Liver (tissue), 9 donors: ENCODE measurements around the gene S100Z. TPM values are rescaled to one million over a fixed set of nuclear protein-coding genes. Genes with fewer than 3 reads are reported as not detected.

Source experiments
- DNase-seq: peaks from one replicate; pipeline ENCODE4 v3.0.0-alpha.2; 2017; ENCODE audit warnings: low spot score
- H3K27ac ChIP-seq, 2 donors: one replicate each; pipeline ENCODE4 v1.7.0; 2013; ENCODE audit warnings: inconsistent platforms in 2 of 2, low read length in 2 of 2, control low read depth in 1 of 2, low read depth in 1 of 2, mild to moderate bottlenecking in 1 of 2
- H3K27me3 ChIP-seq, 4 donors: one replicate each; pipeline versions ENCODE4 v1.6.1 to v1.7.0; 2013; ENCODE audit warnings: low read length in 3 of 4, inconsistent platforms in 1 of 4, mild to moderate bottlenecking in 1 of 4, moderate library complexity in 1 of 4; ENCODE audit not compliant: control insufficient read depth in 4 of 4, insufficient read depth in 4 of 4
- H3K36me3 ChIP-seq, 4 donors: one replicate each; pipeline versions ENCODE4 v1.6.1 to v1.7.0; 2013; ENCODE audit warnings: low read length in 3 of 4, mild to moderate bottlenecking in 3 of 4, low read depth in 1 of 4, moderate library complexity in 1 of 4; ENCODE audit not compliant: control insufficient read depth in 4 of 4, insufficient read depth in 3 of 4
- H3K4me1 ChIP-seq, 4 donors: one replicate each; pipeline versions ENCODE4 v1.6.1 to v1.7.0; 2013; ENCODE audit warnings: low read length in 3 of 4, mild to moderate bottlenecking in 3 of 4, moderate library complexity in 1 of 4; ENCODE audit not compliant: control insufficient read depth in 4 of 4, insufficient read depth in 4 of 4
- H3K4me3 ChIP-seq, 3 donors: one replicate each; pipeline versions ENCODE4 v1.6.1 to v1.7.0; 2013; ENCODE audit warnings: low read length in 3 of 3, control low read depth in 1 of 3, low read depth in 1 of 3, mild to moderate bottlenecking in 1 of 3
- H3K9ac ChIP-seq, 2 donors: one replicate each; pipeline ENCODE4 v1.7.0; 2013; ENCODE audit warnings: low read length in 2 of 2, mild to moderate bottlenecking in 2 of 2, moderate library complexity in 2 of 2, control low read depth in 1 of 2, low read depth in 1 of 2
- H3K9me3 ChIP-seq, 4 donors: one replicate each; pipeline versions ENCODE4 v1.6.1 to v1.7.0; 2013; ENCODE audit warnings: low read length in 3 of 4; ENCODE audit not compliant: control insufficient read depth in 4 of 4
- EGR1 ChIP-seq, 2 donors: IDR thresholded peaks; 2 replicates each; pipeline ENCODE4 v1.6.1; 2016 to 2018; ENCODE audit warnings: antibody characterized with exemption in 2 of 2, low read depth in 2 of 2
- FOXA1 ChIP-seq: IDR thresholded peaks from 2 replicates; pipeline ENCODE4 v1.6.1; 2016; ENCODE audit warnings: antibody characterized with exemption
- FOXA2 ChIP-seq: IDR thresholded peaks from 2 replicates; pipeline ENCODE4 v1.6.1; 2016; ENCODE audit warnings: antibody characterized with exemption
- GABPA ChIP-seq, 2 donors: IDR thresholded peaks in 1 of 2; conservative IDR thresholded peaks in 1 of 2; 2 replicates each; pipeline ENCODE4 v1.6.1; 2016; ENCODE audit warnings: antibody characterized with exemption in 2 of 2, mild to moderate bottlenecking in 1 of 2, moderate library complexity in 1 of 2
- HNF4A ChIP-seq, 2 donors: conservative IDR thresholded peaks; 2 replicates each; pipeline ENCODE4 v1.6.1; 2016; ENCODE audit warnings: antibody characterized with exemption in 2 of 2, mild to moderate bottlenecking in 2 of 2
- HNF4G ChIP-seq: IDR thresholded peaks from 2 replicates; pipeline ENCODE4 v1.6.1; 2016; ENCODE audit warnings: antibody characterized with exemption
- JUND ChIP-seq, 2 donors: IDR thresholded peaks; 2 replicates each; pipeline ENCODE4 v1.6.1; 2016; ENCODE audit warnings: antibody characterized with exemption in 2 of 2
- NR2F2 ChIP-seq: IDR thresholded peaks from 2 replicates; pipeline ENCODE4 v1.6.1; 2016; ENCODE audit warnings: antibody characterized with exemption
- RAD21 ChIP-seq, 2 donors: IDR thresholded peaks; 2 replicates each; pipeline ENCODE4 v1.6.1; 2016; ENCODE audit warnings: antibody characterized with exemption in 2 of 2, mild to moderate bottlenecking in 2 of 2
- RXRA ChIP-seq, 2 donors: IDR thresholded peaks; 2 replicates each; pipeline ENCODE4 v1.6.1; 2017 to 2018; ENCODE audit warnings: antibody characterized with exemption in 2 of 2, mild to moderate bottlenecking in 1 of 2
- TAF1 ChIP-seq: conservative IDR thresholded peaks from 2 replicates; pipeline ENCODE4 v1.6.1; 2016; ENCODE audit warnings: antibody characterized with exemption, mild to moderate bottlenecking
- YY1 ChIP-seq: IDR thresholded peaks from 2 replicates; pipeline ENCODE4 v1.6.1; 2016; ENCODE audit warnings: antibody characterized with exemption, mild to moderate bottlenecking
- WGBS: extraction: QIAGEN DNeasy Blood & Tissue Kit; methylation state at CpG from one replicate; pipeline ENCODE4 v1.1.7; 2013; 5-methylcytosine and 5-hydroxymethylcytosine counted together
- polyA plus RNA-seq, 2 donors: library from polyadenylated mRNA; stranded (reverse) in 1 of 2; unstranded in 1 of 2; fragments of 200-250 nt in 1 of 2; fragments of >200 nt in 1 of 2; fragmentation: Nextera tagmentation in 1 of 2; extraction: Ambion mirVana in 1 of 2; gene quantifications; one replicate each; pipeline versions ENCODE4 v1.2.1 to v1.2.3, GENCODE V29; 2013 to 2015
- total RNA-seq, 2 donors: library from RNA; depleted of rRNA; stranded (reverse); fragments of >200 nt; gene quantifications; one replicate each; pipeline ENCODE4 v1.2.3, GENCODE V29; 2014
- TF ChIP-seq, protein P1 (sequence below): IDR thresholded peaks from 2 replicates; pipeline ENCODE4 v1.6.1; 2016; ENCODE audit warnings: antibody characterized with exemption
- TF ChIP-seq, protein P2 (sequence below): IDR thresholded peaks from 2 replicates; pipeline ENCODE4 v1.6.1; 2016; ENCODE audit warnings: antibody characterized with exemption
- TF ChIP-seq, protein P3 (sequence below): fragments of 150-350 bp; IDR thresholded peaks from 2 replicates; pipeline ENCODE4 v1.5.1; 2017; ENCODE audit warnings: improper control_type of control experiment, low read depth, low read length; ENCODE audit not compliant: missing input control
- TF ChIP-seq, protein P4 (sequence below): IDR thresholded peaks from 2 replicates; pipeline ENCODE4 v1.6.1; 2016; ENCODE audit warnings: antibody characterized with exemption, mild to moderate bottlenecking
- TF ChIP-seq, protein P5 (sequence below): IDR thresholded peaks from 2 replicates; pipeline ENCODE4 v1.6.1; 2016; ENCODE audit warnings: antibody characterized with exemption
- donor health status: healthy.
- donor health status: healthy.
- donor health status: healthy.
- donor health status: healthy.
- donor health status: healthy.

S100Z gene
- total and polyA plus RNA-seq, 4 donors = 0.05 to 0.33 (median 0.33) TPM; not detected in 1

DNA sequence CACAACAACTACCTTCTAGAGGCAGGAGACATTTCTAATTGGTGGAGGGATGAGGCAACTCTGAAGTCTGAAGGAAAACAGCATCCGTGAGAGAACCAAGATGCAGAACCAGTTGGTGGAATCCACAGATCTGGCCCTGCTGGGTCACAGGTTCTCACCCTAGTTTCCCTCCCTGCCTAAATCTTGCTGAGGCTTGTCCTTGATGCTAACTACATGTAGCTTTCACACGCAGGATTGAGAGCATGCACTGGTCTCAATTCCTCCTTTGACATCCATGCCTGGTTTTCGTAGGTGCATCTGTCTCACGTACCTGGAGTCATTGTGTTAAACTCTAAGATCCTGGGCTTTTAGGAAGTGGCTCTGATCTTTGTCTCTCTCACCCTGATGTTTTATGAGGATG is 40.7 kb upstream of the S100Z start:
- no peaks in the 10 kb centered on the region for H3K27me3 ChIP-seq
- no peak overlapping the region for H3K9ac ChIP-seq
- H3K4me3 ChIP-seq = no peak overlapping the region
- no peaks in the 10 kb centered on the region for H3K9me3 ChIP-seq
- 91% methylated on average over 4 of the region's 4 CpGs for WGBS
- H3K36me3 ChIP-seq = no peaks in the 10 kb centered on the region
- no peaks in the 10 kb centered on the region for H3K4me1 ChIP-seq
- no peak overlapping the region for H3K27ac ChIP-seq
- no peak for DNase-seq
- TF ChIP-seq JUND (IDR thresholded peaks at IDR 0.05) (no peak), RXRA (IDR thresholded peaks at IDR 0.05) (no peak), EGR1 (IDR thresholded peaks at IDR 0.05; ENCODE audit: low read depth in 2 of 2) (no peak), NR2F2 (no peak), FOXA1 (no peak), HNF4G (no peak), TAF1 (no peak), RAD21 (IDR thresholded peaks at IDR 0.05) (no peak), FOXA2 (no peak), GABPA (IDR thresholded peaks at IDR 0.05 in 1 of 2, conservative IDR thresholded peaks at IDR 0.05 in 1 of 2) (no peak), YY1 (no peak)
- TF ChIP-seq, protein P1, sequence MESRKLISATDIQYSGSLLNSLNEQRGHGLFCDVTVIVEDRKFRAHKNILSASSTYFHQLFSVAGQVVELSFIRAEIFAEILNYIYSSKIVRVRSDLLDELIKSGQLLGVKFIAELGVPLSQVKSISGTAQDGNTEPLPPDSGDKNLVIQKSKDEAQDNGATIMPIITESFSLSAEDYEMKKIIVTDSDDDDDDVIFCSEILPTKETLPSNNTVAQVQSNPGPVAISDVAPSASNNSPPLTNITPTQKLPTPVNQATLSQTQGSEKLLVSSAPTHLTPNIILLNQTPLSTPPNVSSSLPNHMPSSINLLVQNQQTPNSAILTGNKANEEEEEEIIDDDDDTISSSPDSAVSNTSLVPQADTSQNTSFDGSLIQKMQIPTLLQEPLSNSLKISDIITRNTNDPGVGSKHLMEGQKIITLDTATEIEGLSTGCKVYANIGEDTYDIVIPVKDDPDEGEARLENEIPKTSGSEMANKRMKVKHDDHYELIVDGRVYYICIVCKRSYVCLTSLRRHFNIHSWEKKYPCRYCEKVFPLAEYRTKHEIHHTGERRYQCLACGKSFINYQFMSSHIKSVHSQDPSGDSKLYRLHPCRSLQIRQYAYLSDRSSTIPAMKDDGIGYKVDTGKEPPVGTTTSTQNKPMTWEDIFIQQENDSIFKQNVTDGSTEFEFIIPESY = no peak
- TF ChIP-seq, protein P2, sequence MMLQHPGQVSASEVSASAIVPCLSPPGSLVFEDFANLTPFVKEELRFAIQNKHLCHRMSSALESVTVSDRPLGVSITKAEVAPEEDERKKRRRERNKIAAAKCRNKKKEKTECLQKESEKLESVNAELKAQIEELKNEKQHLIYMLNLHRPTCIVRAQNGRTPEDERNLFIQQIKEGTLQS = no peak
- TF ChIP-seq, protein P3, sequence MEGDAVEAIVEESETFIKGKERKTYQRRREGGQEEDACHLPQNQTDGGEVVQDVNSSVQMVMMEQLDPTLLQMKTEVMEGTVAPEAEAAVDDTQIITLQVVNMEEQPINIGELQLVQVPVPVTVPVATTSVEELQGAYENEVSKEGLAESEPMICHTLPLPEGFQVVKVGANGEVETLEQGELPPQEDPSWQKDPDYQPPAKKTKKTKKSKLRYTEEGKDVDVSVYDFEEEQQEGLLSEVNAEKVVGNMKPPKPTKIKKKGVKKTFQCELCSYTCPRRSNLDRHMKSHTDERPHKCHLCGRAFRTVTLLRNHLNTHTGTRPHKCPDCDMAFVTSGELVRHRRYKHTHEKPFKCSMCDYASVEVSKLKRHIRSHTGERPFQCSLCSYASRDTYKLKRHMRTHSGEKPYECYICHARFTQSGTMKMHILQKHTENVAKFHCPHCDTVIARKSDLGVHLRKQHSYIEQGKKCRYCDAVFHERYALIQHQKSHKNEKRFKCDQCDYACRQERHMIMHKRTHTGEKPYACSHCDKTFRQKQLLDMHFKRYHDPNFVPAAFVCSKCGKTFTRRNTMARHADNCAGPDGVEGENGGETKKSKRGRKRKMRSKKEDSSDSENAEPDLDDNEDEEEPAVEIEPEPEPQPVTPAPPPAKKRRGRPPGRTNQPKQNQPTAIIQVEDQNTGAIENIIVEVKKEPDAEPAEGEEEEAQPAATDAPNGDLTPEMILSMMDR = no peak
- TF ChIP-seq, protein P4, sequence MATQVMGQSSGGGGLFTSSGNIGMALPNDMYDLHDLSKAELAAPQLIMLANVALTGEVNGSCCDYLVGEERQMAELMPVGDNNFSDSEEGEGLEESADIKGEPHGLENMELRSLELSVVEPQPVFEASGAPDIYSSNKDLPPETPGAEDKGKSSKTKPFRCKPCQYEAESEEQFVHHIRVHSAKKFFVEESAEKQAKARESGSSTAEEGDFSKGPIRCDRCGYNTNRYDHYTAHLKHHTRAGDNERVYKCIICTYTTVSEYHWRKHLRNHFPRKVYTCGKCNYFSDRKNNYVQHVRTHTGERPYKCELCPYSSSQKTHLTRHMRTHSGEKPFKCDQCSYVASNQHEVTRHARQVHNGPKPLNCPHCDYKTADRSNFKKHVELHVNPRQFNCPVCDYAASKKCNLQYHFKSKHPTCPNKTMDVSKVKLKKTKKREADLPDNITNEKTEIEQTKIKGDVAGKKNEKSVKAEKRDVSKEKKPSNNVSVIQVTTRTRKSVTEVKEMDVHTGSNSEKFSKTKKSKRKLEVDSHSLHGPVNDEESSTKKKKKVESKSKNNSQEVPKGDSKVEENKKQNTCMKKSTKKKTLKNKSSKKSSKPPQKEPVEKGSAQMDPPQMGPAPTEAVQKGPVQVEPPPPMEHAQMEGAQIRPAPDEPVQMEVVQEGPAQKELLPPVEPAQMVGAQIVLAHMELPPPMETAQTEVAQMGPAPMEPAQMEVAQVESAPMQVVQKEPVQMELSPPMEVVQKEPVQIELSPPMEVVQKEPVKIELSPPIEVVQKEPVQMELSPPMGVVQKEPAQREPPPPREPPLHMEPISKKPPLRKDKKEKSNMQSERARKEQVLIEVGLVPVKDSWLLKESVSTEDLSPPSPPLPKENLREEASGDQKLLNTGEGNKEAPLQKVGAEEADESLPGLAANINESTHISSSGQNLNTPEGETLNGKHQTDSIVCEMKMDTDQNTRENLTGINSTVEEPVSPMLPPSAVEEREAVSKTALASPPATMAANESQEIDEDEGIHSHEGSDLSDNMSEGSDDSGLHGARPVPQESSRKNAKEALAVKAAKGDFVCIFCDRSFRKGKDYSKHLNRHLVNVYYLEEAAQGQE = no peak
- TF ChIP-seq, protein P5, sequence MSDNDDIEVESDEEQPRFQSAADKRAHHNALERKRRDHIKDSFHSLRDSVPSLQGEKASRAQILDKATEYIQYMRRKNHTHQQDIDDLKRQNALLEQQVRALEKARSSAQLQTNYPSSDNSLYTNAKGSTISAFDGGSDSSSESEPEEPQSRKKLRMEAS = no peak

DNA sequence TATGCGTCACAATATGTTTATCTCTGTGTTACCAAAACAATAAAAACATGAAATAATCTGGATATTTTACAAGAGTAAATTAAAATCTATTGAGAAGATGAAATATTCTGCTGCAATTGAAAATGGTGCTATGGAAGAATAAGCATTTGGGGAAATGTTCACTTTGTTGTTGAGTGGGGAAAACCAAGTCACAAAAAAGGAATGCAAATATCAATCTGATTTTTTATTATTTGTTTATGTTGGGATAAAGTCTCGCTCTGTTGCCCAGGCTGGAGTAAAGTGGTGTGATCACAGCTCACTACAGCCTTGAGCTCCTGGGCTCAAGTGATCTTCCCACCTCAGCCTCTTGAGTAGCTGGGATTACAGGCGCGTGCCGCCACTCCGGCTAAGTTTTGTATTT is 39.6 kb upstream of the S100Z start:
- TF ChIP-seq HNF4A (conservative IDR thresholded peaks at IDR 0.05) (no peak), FOXA1 (no peak), GABPA (IDR thresholded peaks at IDR 0.05 in 1 of 2, conservative IDR thresholded peaks at IDR 0.05 in 1 of 2) (no peak), YY1 (no peak), JUND (IDR thresholded peaks at IDR 0.05) (no peak), NR2F2 (no peak)
- TF ChIP-seq, protein P1 = no peak
- TF ChIP-seq, protein P4 = no peak
- TF ChIP-seq, protein P2 = no peak
- H3K9ac ChIP-seq = no peak overlapping the region
- DNase-seq = no peak
- whole genome bisulfite sequencing = 97% methylated on average over 6 of the region's 6 CpGs
- H3K36me3 ChIP-seq = no peaks in the 10 kb centered on the region
- no peaks in the 10 kb centered on the region for H3K27me3 ChIP-seq
- no peak overlapping the region for H3K27ac ChIP-seq
- no peaks in the 10 kb centered on the region for H3K4me1 ChIP-seq
- no peaks in the 10 kb centered on the region for H3K9me3 ChIP-seq
- no peak overlapping the region for H3K4me3 ChIP-seq
